IMR-90 (cell line): ENCODE data around the gene JMJD8. TPM values are rescaled to one million over a fixed set of nuclear protein-coding genes. Genes with fewer than 3 reads are reported as not detected.

Experiments
- ATAC-seq: fragments of 200-7000 bp; cut with Tn5 transposase; 2 replicates; pipeline ENCODE4 v1.9.1; 2020; ENCODE audit warnings: low read depth, mild to moderate bottlenecking, moderate library complexity
- BruUV-seq: library from RNA; stranded (reverse); fragments of 400-500 nt; replicated peaks from 2 replicates; lab custom pipeline; 2021; lab: Mats Ljungman, UMichigan
- CTCF ChIA-PET: fragments of 300-600 bp; formaldehyde crosslinking; extraction: SDS; loops from one replicate; lab custom pipeline; 2021; ENCODE audit warnings: antibody characterized with exemption; lab: Yijun Ruan, JAX
- POLR2A ChIA-PET: fragments of 300-600 bp; sonication (Branson Sonifier 250); formaldehyde crosslinking; loops from one replicate; lab custom pipeline; 2022; ENCODE audit warnings: antibody characterized with exemption; ENCODE audit not compliant: unreplicated experiment; lab: Charles Lee
- DNase-seq: peaks from one replicate; pipeline ENCODE4 v3.0.0; 2013
- H2AFZ ChIP-seq: replicated peaks from 2 replicates; pipeline ENCODE3; 2013; ENCODE audit warnings: low read length, mild to moderate bottlenecking; ENCODE audit not compliant: poor library complexity
- H2AK5ac ChIP-seq: 2 replicates; pipeline ENCODE4 v1.6.1; 2013; ENCODE audit warnings: low read depth, low read length, inconsistent platforms
- H2AK9ac ChIP-seq: replicated peaks from 2 replicates; pipeline ENCODE3; 2013; ENCODE audit warnings: mild to moderate bottlenecking, low read depth, low read length, moderate library complexity; ENCODE audit not compliant: poor library complexity
- H2BK120ac ChIP-seq: 2 replicates; pipeline ENCODE4 v1.6.1; 2013; ENCODE audit warnings: low read depth, low read length, inconsistent platforms
- H2BK15ac ChIP-seq: 3 replicates; pipeline ENCODE4 v1.6.1; 2013; ENCODE audit warnings: low read depth, low read length, inconsistent platforms
- H2BK20ac ChIP-seq: 2 replicates; pipeline ENCODE4 v1.6.1; 2013; ENCODE audit warnings: low read depth, mild to moderate bottlenecking, inconsistent platforms, low read length, moderate library complexity
- H2BK5ac ChIP-seq: 2 replicates; pipeline ENCODE4 v1.6.1; 2013; ENCODE audit warnings: mild to moderate bottlenecking, low read depth, low read length, inconsistent platforms; ENCODE audit not compliant: poor library complexity, severe bottlenecking
- H3K14ac ChIP-seq: replicated peaks from 2 replicates; pipeline ENCODE4 v1.6.1; 2013; ENCODE audit warnings: low read depth, low read length, inconsistent platforms
- H3K18ac ChIP-seq: 2 replicates; pipeline ENCODE4 v1.6.1; 2013; ENCODE audit warnings: low read depth, low read length, control low read depth
- H3K23ac ChIP-seq: 2 replicates; pipeline ENCODE4 v1.6.1; 2013; ENCODE audit warnings: low read depth, low read length, inconsistent platforms
- H3K27ac ChIP-seq: 2 replicates; pipeline ENCODE4 v1.5.1; 2013; ENCODE audit warnings: mild to moderate bottlenecking, control low read depth, low read length; ENCODE audit not compliant: insufficient read depth
- H3K27me3 ChIP-seq: 2 replicates; pipeline ENCODE4 v1.6.1; 2013; ENCODE audit warnings: low read length; ENCODE audit not compliant: control insufficient read depth, insufficient read depth
- H3K36me3 ChIP-seq: 2 replicates; pipeline ENCODE4 v1.6.1; 2013; ENCODE audit warnings: low read length, mixed read lengths; ENCODE audit not compliant: control insufficient read depth, insufficient read depth
- H3K4ac ChIP-seq: 2 replicates; pipeline ENCODE4 v1.6.1; 2013; ENCODE audit warnings: low read depth, low read length, inconsistent platforms
- H3K4me1 ChIP-seq: 2 replicates; pipeline ENCODE4 v1.6.1; 2013; ENCODE audit warnings: low read length, mixed read lengths; ENCODE audit not compliant: control insufficient read depth, insufficient read depth
- H3K4me2 ChIP-seq: 2 replicates; pipeline ENCODE4 v1.6.1; 2013; ENCODE audit warnings: low read depth, mild to moderate bottlenecking, control low read depth, low read length, moderate library complexity
- H3K4me3 ChIP-seq: 2 replicates; pipeline ENCODE4 v1.5.1; 2013; ENCODE audit warnings: low read depth, mild to moderate bottlenecking, control low read depth, low read length, moderate library complexity; ENCODE audit not compliant: insufficient read depth
- H3K56ac ChIP-seq: 2 replicates; pipeline ENCODE4 v1.6.1; 2013; ENCODE audit warnings: low read length, inconsistent platforms; ENCODE audit not compliant: insufficient read depth; ENCODE audit errors: extremely low read depth
- H3K79me1 ChIP-seq, 2 experiments: 2 replicates each; pipeline ENCODE4 v1.6.1; 2013; ENCODE audit warnings: low read length in 2 of 2, inconsistent platforms in 1 of 2, low read depth in 1 of 2
- H3K9ac ChIP-seq: 2 replicates; pipeline ENCODE4 v1.6.1; 2013; ENCODE audit warnings: low read depth, low read length, control low read depth
- H3K9me1 ChIP-seq: 2 replicates; pipeline ENCODE4 v1.6.1; 2013; ENCODE audit warnings: low read length, inconsistent platforms; ENCODE audit not compliant: insufficient read depth
- H3K9me3 ChIP-seq: 2 replicates; pipeline ENCODE4 v1.6.1; 2013; ENCODE audit warnings: low read length; ENCODE audit not compliant: control insufficient read depth, insufficient read depth
- H4K20me1 ChIP-seq: 2 replicates; pipeline ENCODE4 v1.6.1; 2013; ENCODE audit warnings: low read length, inconsistent platforms; ENCODE audit not compliant: insufficient read depth
- H4K5ac ChIP-seq: 2 replicates; pipeline ENCODE4 v1.6.1; 2013; ENCODE audit warnings: mild to moderate bottlenecking, low read depth, low read length, control low read depth
- H4K8ac ChIP-seq, 2 experiments: 2 replicates each; pipeline ENCODE4 v1.6.1; 2013; ENCODE audit warnings: low read depth in 2 of 2, low read length in 2 of 2, control low read depth in 1 of 2, inconsistent platforms in 1 of 2
- H4K91ac ChIP-seq: 2 replicates; pipeline ENCODE4 v1.6.1; 2013; ENCODE audit warnings: low read depth, low read length, inconsistent platforms; ENCODE audit not compliant: insufficient read depth
- BHLHE40 ChIP-seq: fragments of 150-350 bp; IDR thresholded peaks from 2 replicates; pipeline ENCODE4 v1.6.1; 2016; ENCODE audit warnings: mild to moderate bottlenecking, low read depth, low read length
- CEBPB ChIP-seq: IDR thresholded peaks from 2 replicates; pipeline ENCODE4 v1.6.1; 2012; ENCODE audit warnings: low read depth, low read length, improper control_type of control experiment
- FOS ChIP-seq: fragments of 150-350 bp; IDR thresholded peaks from 2 replicates; pipeline ENCODE4 v1.6.1; 2016; ENCODE audit warnings: low read depth, low read length
- MXI1 ChIP-seq: IDR thresholded peaks from 2 replicates; pipeline ENCODE4 v1.6.1; 2012; ENCODE audit warnings: low read depth, mild to moderate bottlenecking, low read length, moderate library complexity, borderline replicate concordance
- NFE2L2 ChIP-seq: fragments of 150-350 bp; IDR thresholded peaks from 2 replicates; pipeline ENCODE4 v1.6.1; 2016; ENCODE audit warnings: low read depth, mild to moderate bottlenecking, low read length
- POLR2A ChIP-seq: IDR thresholded peaks from 2 replicates; pipeline ENCODE4 v1.6.1; 2012; ENCODE audit warnings: mild to moderate bottlenecking, low read depth, low read length
- RFX5 ChIP-seq: IDR thresholded peaks from 2 replicates; pipeline ENCODE4 v1.8.0; 2012; ENCODE audit warnings: low read depth, mild to moderate bottlenecking, low read length, moderate library complexity
- WGBS, 2 experiments: methylation state at CpG; one replicate each; pipeline versions ENCODE4 v1.1.5 to v1.1.7; 2013; ENCODE audit warnings: missing lambda C conversion rate in 2 of 2; ENCODE audit not compliant: insufficient read length in 1 of 2; ENCODE audit errors: extremely low coverage in 2 of 2; 5-methylcytosine and 5-hydroxymethylcytosine counted together
- dilution Hi-C: fragments of 300-500 bp; cut with HindIII; formaldehyde crosslinking; loops from one replicate; pipeline ENCODE4 v1.14.3; 2018; ENCODE audit warnings: low sequenced_read_pairs; ENCODE audit not compliant: unreplicated experiment
- in situ Hi-C: fragments of 300-500 bp; cut with MboI; formaldehyde crosslinking; loops from 3 replicates; pipeline ENCODE4 v1.14.3; 2019; ENCODE audit warnings: low sequenced_read_pairs, inconsistent platforms, mixed read lengths
- intact Hi-C: fragments of 100-400 bp; cut with micrococcal nuclease; formaldehyde crosslinking; loops from 2 replicates; pipeline ENCODE4 v1.10.0; 2022
- polyA plus RNA-seq, 3 experiments: library from polyadenylated mRNA; depleted of rRNA; stranded (reverse); fragments of >200 nt; gene quantifications; 2 replicates each; pipeline ENCODE4 v1.2.3, GENCODE V29; 2012; ENCODE audit warnings: low replicate concordance in 1 of 3
- total RNA-seq: library from RNA; depleted of rRNA; stranded (reverse); fragments of >200 nt; gene quantifications from 2 replicates; pipeline ENCODE4 v1.2.3, GENCODE V29; 2012

JMJD8 gene
- total and polyA plus RNA-seq, 2 of the 4 experiments (the other 2 are of a cell fraction): 17.7 to 62.5 TPM

GRCh38 chr16:709566-710499 is 25.7 kb upstream of the JMJD8 start:
- ATAC-seq: peak; percentile 25

More at GRCh38 chr16:709566-710499, 25.7 kb upstream of the JMJD8 start:
- H3K27me3 ChIP-seq: peaks cover 26% of the 10 kb centered on the region
- H3K14ac ChIP-seq: no peak overlapping the region
- H3K79me1 ChIP-seq: no peaks in the 10 kb centered on the region
- H3K4me1 ChIP-seq: peaks cover 8% of the 10 kb centered on the region; the same call in 1 of the 2 replicates
- H4K8ac ChIP-seq: no peak overlapping the region
- in situ Hi-C loops (loop anchor here (5.0 to 25.0 kb wide), 2 partner anchors 77 to 352 kb away; partner anchors contain the start of genes CHTF18, RPUSD1 and SSTR5), dilution Hi-C loops (no loop called here), intact Hi-C loops (loop anchor here (5.0 kb wide), 1 partner anchor 272 kb away; the partner anchor contains the start of gene SOX8)
- CTCF ChIA-PET: no interaction called here
- H4K91ac ChIP-seq: no peak overlapping the region
- H3K4ac ChIP-seq: no peak overlapping the region
- H3K4me3 ChIP-seq: no peak overlapping the region
- H3K27ac ChIP-seq: no peak overlapping the region
- no peak overlapping the region for H2BK15ac ChIP-seq
- TF ChIP-seq CEBPB (no peak), FOS (peak; percentile 69), BHLHE40 (0 out of 2 replicates have a peak, but pooled peaks have one; percentile 28), MXI1 (peak; percentile 100), RFX5 (no peak), POLR2A (no peak), NFE2L2 (peak; percentile 57; the same call in 1 of the 2 replicates)
- no peak overlapping the region for H3K18ac ChIP-seq
- H4K5ac ChIP-seq: no peak overlapping the region
- peak; percentile 88 for DNase-seq
- no peak overlapping the region for H3K9ac ChIP-seq
- no TSS peak for BruUV-seq
- H4K20me1 ChIP-seq: peaks cover 14% of the 10 kb centered on the region; the same call in 1 of the 2 replicates
- H2AK5ac ChIP-seq: no peak overlapping the region
- H3K4me2 ChIP-seq: peak overlapping the region; percentile 11; the same call in 1 of the 2 replicates
- POLR2A ChIA-PET: interaction anchor here (0.6 kb wide), 1 partner anchor 10 kb away, joined by 4 read pairs; no protein-coding TSS in a partner anchor
- H3K56ac ChIP-seq: no peak overlapping the region
- H2AK9ac ChIP-seq: no peak overlapping the region
- H3K23ac ChIP-seq: no peak overlapping the region
- H3K9me3 ChIP-seq: no peaks in the 10 kb centered on the region
- H3K9me1 ChIP-seq: no peaks in the 10 kb centered on the region
- H2AFZ ChIP-seq: peak overlapping the region; percentile 40
- 7% methylated on average over 6 of the region's 30 CpGs; no CpG with 5 or more reads in 1 of the 2 experiments for WGBS, 2 experiments
- H2BK5ac ChIP-seq: no peak overlapping the region
- H2BK120ac ChIP-seq: no peak overlapping the region
- H3K36me3 ChIP-seq: no peaks in the 10 kb centered on the region
- H2BK20ac ChIP-seq: no peak overlapping the region
